Activated T-cell treated with anti-CD3 and anti-CD28 coated beads, Interleukin-2, amount 50 U/mL, for 4 hours (primary cell): ENCODE results near the gene RPRML. TPM values are rescaled to one million over a fixed set of nuclear protein-coding genes. Genes with fewer than 3 reads are reported as not detected.
"Not testable (repeated sequence)": the region's sequence is repeated elsewhere in the genome, so short reads cannot be mapped to it uniquely, and the experiment has no call there.

ENCODE experiments used
- ATAC-seq, 2 donors: fragments of 200-7000 bp; cut with Tn5 transposase; one replicate each; pipeline ENCODE4 v1.10.0; 2021
- DNase-seq: peaks from one replicate; pipeline ENCODE4 v3.0.0-alpha.2; 2020
- H3K27me3 Mint-ChIP-seq: one replicate; pipeline ENCODE4 v1.8.0; 2021; ENCODE audit warnings: low read depth, mixed read lengths
- H3K36me3 Mint-ChIP-seq: one replicate; pipeline ENCODE4 v1.8.0; 2022; ENCODE audit warnings: mixed read lengths; ENCODE audit not compliant: insufficient read depth
- H3K4me1 Mint-ChIP-seq: one replicate; pipeline ENCODE4 v1.8.0; 2021; ENCODE audit warnings: low read depth, mixed read lengths
- H3K4me3 Mint-ChIP-seq: one replicate; pipeline ENCODE4 v1.8.0; 2021; ENCODE audit warnings: mild to moderate bottlenecking, moderate library complexity, mixed read lengths
- H3K9me3 Mint-ChIP-seq: one replicate; pipeline ENCODE4 v1.8.0; 2021; ENCODE audit warnings: mixed read lengths
- total RNA-seq, 3 donors: library from RNA; stranded (reverse); gene quantifications; one replicate each; pipeline ENCODE4 v1.2.1, GENCODE V29; 2021

Gene RPRML
- total RNA-seq: not detected

DNA sequence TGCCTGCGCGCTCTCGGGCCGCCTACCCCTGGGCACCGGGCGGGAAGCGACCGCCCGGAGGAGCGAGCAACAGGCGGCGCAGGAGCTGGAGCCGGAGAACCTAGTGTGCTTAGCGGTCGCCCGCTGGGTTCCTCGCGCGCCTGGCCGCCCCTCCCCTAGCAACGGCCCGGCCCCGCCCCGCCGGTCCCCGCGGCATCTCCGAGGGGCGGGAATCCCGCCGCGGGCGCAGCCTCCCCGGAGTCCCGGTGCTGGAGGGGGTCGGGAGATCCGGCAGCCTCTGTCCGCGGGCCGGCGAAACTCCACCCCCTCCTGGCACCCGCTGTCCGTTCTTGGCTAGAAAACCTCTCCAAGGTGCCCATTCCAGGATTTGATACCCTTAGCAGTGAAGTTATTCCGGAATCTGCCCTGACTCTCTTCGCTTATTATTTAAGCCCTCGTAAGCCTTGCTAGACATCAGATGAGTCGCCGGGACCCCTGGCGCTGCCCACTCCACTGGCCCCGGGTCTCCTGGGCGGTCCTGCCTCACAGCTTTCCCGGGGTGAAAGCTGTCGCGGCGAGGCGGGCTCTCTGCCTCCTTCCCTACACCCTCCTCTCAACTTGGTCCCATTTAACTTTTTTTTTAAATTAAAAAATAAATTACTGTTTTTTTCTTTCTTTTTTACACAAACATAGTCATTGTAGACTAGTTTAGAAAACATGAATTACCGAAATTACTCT, at the start of gene RPRML:
RPRML (minus strand) TSS at position 107 of the 717 bp plus-strand sequence. CDS start 246 bp downstream, outside the sequence.
- peaks cover 6% of the 10 kb centered on the region for H3K36me3 Mint-ChIP-seq
- H3K9me3 Mint-ChIP-seq: no peaks in the 10 kb centered on the region
- H3K4me1 Mint-ChIP-seq: peaks cover 9% of the 10 kb centered on the region
- no peak for DNase-seq
- ATAC-seq: peak; percentile 87 to 88
- H3K27me3 Mint-ChIP-seq: peaks cover 44% of the 10 kb centered on the region
- peak within 1 kb of the TSS; percentile 74 for H3K4me3 Mint-ChIP-seq

DNA sequence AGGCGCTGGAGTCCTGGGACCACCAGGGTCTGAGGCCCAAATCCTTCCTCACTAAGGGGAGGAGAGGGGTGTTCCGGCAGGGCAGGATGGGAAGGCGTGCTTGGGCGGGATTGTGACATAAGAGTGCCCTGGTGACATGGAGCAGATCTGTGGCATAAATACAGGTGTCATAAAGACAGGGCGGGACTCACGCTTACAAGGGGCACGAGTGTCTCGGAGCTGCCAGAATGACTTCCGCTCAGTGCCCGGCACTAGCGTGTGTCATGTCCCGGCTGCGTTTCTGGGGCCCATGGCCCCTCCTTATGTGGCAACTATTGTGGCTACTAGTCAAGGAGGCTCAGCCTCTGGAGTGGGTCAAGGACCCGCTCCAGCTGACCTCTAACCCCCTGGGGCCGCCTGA, 37.9 kb upstream of the RPRML start:
- DNase-seq, H3K27me3 Mint-ChIP-seq, H3K9me3 Mint-ChIP-seq, H3K36me3 Mint-ChIP-seq, H3K4me1 Mint-ChIP-seq, H3K4me3 Mint-ChIP-seq, ATAC-seq: not testable (repeated sequence)

DNA sequence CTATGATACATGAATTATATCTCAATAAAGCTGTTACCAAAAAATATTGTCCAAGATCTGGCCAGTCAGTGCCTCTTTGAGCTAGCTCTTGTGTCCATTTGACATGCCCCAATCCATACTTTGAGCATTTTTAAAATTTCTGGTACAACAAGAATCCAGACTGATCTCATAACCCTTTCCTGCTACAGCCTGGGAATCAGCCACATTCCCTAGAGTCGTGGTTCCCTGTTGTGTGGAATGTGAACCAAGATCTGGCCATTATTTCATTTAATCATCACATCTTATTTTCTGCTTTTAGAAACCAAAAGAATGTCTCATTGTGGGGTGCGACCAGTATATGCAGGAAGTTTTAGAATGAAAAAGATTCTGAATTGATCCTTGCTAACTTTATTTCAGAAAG, 34.3 kb upstream of the RPRML start:
- Mint-ChIP-seq H3K4me1 (peaks cover 9% of the 10 kb centered on the region), H3K36me3 (no peaks in the 10 kb centered on the region)

DNA sequence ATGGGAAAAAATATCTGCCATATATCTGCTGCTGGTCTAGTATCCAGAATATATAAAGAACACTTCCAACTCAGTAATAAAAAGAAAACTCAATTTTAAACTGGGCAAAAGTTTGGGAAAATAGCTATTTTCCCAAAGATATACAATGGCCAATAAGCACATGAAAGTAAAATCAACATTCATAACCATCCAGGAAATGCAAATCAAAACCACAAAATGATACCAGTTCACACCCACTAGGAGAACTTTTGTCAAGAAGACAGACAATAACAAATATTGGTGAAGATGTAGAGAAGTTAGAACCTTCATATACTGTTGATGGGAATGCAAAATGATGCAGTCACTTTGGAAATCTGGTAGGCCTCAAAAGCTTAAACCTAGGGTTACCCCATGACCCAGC, 33.4 kb upstream of the RPRML start:
- H3K27me3 Mint-ChIP-seq: no peaks in the 10 kb centered on the region
- no peak for ATAC-seq
- peaks cover 9% of the 10 kb centered on the region for H3K4me1 Mint-ChIP-seq
- H3K4me3 Mint-ChIP-seq: no peak overlapping the region
- DNase-seq: no peak
- no peaks in the 10 kb centered on the region for H3K9me3 Mint-ChIP-seq
- H3K36me3 Mint-ChIP-seq: no peaks in the 10 kb centered on the region

More for the DNA sequence above, 34.3 kb upstream of the RPRML start:
- DNase-seq (no peak), ATAC-seq (no peak)
- H3K9me3 Mint-ChIP-seq: no peaks in the 10 kb centered on the region
- no peak overlapping the region for H3K4me3 Mint-ChIP-seq
- no peaks in the 10 kb centered on the region for H3K27me3 Mint-ChIP-seq

DNA sequence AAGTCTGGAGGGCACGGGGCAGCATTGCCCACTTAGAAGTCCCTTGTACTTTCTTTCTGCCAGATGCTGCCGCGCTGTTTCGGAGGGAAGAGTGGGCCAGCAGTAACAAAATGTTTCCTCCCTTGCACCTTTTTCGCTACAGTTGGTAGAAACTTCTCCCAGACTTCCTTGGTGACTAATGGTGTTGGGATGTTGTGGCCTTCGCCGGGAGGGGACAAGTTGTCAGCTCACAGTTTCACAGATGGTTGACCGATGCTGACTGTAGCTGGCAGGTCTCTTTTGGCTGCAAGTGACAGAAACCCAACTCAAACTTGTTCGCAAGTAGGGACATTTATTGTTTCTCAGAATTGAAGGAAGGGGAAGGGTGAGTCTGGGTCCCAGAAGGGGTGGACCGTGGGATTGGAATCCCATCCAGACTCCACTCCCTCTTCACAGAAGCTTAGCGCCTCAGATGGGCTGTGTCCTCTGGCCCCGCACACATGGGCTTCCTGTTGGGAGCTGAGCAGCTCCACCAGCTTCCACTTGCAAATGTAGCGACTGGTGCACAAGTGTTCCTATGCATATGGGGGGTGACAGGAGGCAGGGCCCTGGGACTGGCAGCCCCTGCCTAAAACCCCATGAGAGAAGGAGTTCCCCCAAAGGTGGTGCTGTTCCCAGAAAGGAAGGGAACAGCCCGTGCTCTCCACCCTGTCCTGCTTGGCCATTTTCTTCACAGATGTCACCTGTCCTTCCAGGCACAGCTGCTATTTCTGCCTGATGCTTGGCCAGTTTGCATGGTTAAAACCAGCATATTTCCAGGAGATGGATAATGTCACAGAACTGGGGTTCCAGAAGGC, 30.9 kb upstream of the RPRML start:
- Mint-ChIP-seq H3K9me3 (no peaks in the 10 kb centered on the region), H3K36me3 (no peaks in the 10 kb centered on the region), H3K27me3 (no peaks in the 10 kb centered on the region), H3K4me1 (peaks cover 9% of the 10 kb centered on the region), H3K4me3 (no peak overlapping the region)
- ATAC-seq: no peak
- DNase-seq: no peak

DNA sequence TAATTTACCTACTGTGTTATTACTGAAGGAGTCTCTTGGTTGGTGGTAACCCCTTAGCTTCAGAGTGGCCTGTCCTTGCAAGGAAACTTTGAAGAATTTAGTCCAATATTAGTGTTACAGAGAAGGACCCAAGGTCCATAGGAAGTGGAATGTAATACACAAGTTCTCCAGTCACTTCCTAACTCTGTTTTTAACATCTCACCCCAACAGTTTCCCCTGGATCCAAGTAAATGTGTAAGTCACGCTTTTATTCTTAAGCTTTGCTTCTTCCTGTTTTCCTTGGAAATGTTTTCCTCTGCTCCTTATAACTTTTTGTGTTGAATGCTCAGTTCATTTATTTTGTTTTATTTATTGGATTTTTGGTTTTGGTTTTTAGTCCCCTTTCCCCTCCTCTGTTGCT, 25.9 kb upstream of the RPRML start:
- DNase-seq: no peak
- Mint-ChIP-seq H3K4me3 (no peak overlapping the region), H3K27me3 (no peaks in the 10 kb centered on the region), H3K4me1 (peaks cover 5% of the 10 kb centered on the region), H3K9me3 (no peaks in the 10 kb centered on the region), H3K36me3 (no peaks in the 10 kb centered on the region)
- ATAC-seq: no peak

DNA sequence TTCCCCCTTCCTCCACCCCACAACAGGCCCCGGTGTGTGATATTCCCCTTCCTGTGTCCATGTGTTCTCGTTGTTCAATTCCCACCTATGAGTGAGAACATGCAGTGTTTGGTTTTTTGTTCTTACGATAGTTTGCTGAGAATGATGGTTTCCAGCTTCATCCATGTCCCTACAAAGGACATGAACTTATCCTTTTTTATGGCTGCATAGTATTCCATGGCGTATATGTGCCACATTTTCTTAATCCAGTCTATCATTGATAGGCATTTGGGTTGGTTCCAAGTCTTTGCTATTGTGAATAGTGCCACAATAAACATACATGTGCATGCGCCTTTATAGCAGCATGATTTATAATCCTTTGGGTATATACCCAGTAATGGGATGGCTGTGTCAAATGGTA, 24.8 kb upstream of the RPRML start:
- not testable (repeated sequence) for H3K4me1 Mint-ChIP-seq, ATAC-seq, DNase-seq, H3K27me3 Mint-ChIP-seq, H3K9me3 Mint-ChIP-seq, H3K4me3 Mint-ChIP-seq, H3K36me3 Mint-ChIP-seq

DNA sequence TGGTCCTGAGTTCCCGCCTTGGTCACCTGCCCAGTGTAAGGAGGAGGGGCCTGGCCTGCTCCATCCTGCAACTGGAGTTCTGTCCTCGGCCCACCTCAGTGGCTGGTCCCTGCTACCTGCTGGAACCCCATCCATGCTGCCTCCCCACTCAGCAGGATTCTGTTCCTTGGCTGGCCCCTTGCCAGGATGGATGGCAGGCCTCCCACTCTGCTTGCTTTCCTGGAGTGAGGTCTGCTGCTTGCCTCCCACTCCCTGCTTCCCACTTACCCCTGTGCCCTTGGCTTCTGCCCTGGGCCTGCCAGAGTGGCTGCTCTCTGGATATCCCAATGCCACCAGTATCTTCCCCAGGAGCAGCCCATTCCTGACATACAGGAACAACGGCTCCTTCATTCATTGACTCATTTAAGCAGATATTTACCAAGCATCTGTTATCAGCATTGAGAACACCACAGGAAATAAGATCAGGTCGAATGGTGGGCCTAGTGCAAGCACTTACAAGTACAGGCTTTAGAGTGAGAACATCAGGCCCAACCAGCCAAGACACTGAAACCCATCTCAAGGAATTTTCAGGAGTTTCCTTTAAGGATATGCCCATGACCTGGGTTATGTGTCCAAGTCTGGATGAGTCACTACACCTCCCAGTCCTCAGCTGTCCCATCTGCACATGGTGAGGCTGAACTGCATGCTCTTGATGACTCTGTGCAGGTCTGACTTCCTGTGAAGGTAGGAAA, 17.0 kb upstream of the RPRML start:
- DNase-seq: no peak
- ATAC-seq: no peak
- no peaks in the 10 kb centered on the region for H3K36me3 Mint-ChIP-seq
- no peaks in the 10 kb centered on the region for H3K4me1 Mint-ChIP-seq
- H3K4me3 Mint-ChIP-seq: no peak overlapping the region
- no peaks in the 10 kb centered on the region for H3K9me3 Mint-ChIP-seq
- no peaks in the 10 kb centered on the region for H3K27me3 Mint-ChIP-seq

DNA sequence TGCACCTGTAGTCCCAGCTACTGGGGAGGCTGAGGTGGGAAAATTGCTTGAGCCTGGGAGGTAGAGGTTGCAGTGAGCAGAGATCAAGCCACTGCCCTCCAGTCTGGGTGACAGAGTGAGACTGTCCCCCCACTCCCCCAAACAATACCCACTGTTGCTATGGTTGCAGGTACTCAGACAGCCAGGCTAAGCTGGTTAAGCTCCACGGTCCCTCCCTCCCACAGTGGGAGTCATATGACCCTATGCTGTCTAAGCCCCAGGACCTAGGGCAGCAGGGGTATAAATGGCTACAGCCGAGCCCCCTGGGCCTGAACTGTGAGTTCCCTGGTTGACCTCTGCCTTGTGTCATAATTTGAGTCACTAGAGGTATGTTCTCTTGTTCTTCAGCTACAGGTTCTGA, 15.9 kb upstream of the RPRML start:
- no peaks in the 10 kb centered on the region for H3K9me3 Mint-ChIP-seq
- no peak for ATAC-seq
- no peaks in the 10 kb centered on the region for H3K4me1 Mint-ChIP-seq
- DNase-seq: no peak
- H3K4me3 Mint-ChIP-seq: no peak overlapping the region
- H3K36me3 Mint-ChIP-seq: no peaks in the 10 kb centered on the region
- H3K27me3 Mint-ChIP-seq: no peaks in the 10 kb centered on the region

DNA sequence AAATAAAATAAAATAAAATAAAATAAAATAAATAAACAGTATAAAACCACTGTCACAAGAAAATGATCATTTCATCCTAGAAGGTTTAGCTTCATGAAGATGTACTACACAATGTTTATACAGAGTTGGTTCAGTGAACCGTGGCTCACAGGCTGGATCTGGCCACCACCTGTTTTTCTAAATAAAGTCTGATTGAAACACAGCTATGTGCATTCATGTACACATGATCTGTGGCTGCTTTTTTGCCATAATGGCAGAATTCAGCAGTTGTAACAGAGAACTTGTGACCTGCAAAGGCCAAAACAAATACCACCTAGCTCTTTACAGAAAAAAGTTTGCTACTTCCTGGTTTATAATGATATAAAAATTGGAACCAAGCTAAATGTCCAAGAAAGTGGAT, 12.6 kb upstream of the RPRML start:
- H3K36me3 Mint-ChIP-seq: no peaks in the 10 kb centered on the region
- no peaks in the 10 kb centered on the region for H3K9me3 Mint-ChIP-seq
- no peaks in the 10 kb centered on the region for H3K27me3 Mint-ChIP-seq
- ATAC-seq (no peak), DNase-seq (no peak)
- H3K4me1 Mint-ChIP-seq: no peaks in the 10 kb centered on the region
- no peak overlapping the region for H3K4me3 Mint-ChIP-seq

DNA sequence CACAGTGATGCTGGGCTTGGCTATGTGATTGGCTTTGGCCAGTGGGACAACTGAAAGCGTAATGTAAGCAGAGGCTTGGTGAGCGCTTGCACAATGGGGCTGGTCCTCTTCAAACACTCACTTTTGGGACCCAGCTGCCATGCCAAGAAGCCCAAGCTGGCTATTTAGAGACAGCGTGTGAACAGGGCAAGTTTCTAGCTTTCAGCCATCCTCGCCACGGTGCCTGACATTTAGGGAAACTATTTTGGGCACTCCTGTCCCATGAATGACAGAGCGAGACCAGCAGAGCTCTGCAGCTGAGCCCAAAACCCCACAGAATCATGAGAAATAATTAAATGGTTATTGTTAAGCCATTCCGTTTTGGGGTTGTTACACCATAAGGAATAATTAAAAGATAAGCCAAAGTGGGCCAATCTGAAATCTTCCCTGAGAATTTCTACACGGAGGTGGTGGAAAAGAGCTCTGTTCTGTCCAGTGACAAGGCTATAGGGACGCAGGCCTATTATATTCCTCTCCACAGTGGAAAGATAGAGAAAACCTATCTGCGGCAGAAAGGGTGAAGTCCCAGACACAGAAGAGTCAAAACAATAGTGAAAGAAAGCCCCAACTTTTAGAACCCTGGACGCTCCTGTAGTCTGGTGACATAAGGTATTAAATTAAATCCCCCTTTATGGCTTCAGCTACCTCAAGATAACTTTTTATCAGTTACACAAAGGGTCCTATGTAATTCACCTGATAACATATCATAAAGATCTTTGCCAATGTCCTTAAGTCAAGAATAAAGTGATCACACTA, 10.8 kb upstream of the RPRML start:
- peaks cover 1% of the 10 kb centered on the region for H3K27me3 Mint-ChIP-seq
- H3K36me3 Mint-ChIP-seq: no peaks in the 10 kb centered on the region
- DNase-seq: no peak
- H3K4me1 Mint-ChIP-seq: no peaks in the 10 kb centered on the region
- no peak for ATAC-seq
- H3K9me3 Mint-ChIP-seq: no peaks in the 10 kb centered on the region
- H3K4me3 Mint-ChIP-seq: no peak overlapping the region

DNA sequence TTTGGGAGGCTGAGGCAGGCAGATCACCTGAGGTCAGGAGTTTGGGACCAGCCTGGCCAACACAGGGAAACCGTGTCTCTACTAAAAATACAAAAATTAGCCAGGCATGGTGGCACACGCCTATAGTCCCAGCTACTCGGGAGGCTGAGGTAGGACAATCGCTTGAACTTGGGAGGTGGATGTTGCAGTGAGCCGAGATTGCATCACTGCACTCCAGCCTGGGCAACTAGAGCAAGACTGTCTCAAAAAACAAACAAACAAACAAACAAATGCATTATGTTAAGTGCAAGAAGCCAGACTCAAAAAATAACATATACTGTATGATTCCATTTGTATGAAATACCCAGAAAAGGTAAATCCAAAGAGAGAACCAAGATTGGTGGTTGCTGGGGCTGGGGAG, 8.9 kb upstream of the RPRML start:
- H3K27me3 Mint-ChIP-seq, H3K9me3 Mint-ChIP-seq, H3K4me3 Mint-ChIP-seq, H3K4me1 Mint-ChIP-seq, H3K36me3 Mint-ChIP-seq, DNase-seq, ATAC-seq: not testable (repeated sequence)

DNA sequence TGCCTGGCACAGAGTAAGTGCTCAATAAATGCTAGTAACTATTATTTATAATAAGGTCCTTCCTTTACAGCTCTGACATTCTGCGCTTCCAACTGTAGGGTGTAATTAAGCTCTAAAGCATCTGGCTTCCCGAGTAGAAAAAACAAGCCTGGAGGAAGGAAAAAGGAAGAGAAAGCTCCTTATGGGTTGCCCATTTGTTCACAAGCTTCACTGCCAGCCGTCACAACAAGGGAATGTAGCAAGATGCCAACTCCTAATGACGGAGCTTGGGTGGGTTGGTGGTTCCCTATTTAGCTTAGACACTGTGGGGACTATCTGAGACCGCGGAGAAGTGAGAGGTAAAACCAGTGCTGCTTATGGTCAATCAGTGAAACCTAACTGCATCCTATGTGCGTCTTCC, 7.3 kb upstream of the RPRML start:
- Mint-ChIP-seq H3K4me1 (no peaks in the 10 kb centered on the region), H3K27me3 (peaks cover 5% of the 10 kb centered on the region), H3K9me3 (no peaks in the 10 kb centered on the region), H3K4me3 (no peak overlapping the region), H3K36me3 (peaks cover 3% of the 10 kb centered on the region)
- ATAC-seq (no peak), DNase-seq (no peak)

DNA sequence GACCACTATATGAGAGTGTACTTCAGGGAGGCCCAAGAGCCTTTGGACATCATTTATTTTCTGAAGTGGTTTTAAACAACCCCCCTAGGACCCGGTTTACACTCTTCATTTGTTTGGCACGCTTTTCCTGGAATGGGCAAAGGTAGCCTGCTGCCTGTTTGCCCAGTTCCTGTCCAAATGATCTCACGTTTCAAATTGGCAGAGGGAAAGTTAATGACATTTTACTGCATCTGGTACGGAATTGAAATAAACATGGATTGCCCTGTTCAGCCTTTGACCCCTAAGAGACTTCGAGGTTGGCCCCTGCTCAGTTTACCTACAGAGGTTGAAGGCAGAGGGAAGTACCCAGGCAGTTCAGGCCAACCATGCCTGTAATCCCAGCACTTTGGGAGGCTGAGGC, 5.8 kb upstream of the RPRML start:
- H3K4me3 Mint-ChIP-seq: no peak overlapping the region
- ATAC-seq (no peak), DNase-seq (no peak)
- no peaks in the 10 kb centered on the region for H3K9me3 Mint-ChIP-seq
- peaks cover 3% of the 10 kb centered on the region for H3K36me3 Mint-ChIP-seq
- peaks cover 16% of the 10 kb centered on the region for H3K27me3 Mint-ChIP-seq
- H3K4me1 Mint-ChIP-seq: no peaks in the 10 kb centered on the region
